DOHH2 (cell line): ENCODE results near the gene CCDC169.

Experiments
- H3F3A ChIP-seq: fragments of 200-600 bp; sonication (generic), shearing (Covaris generic); 2 replicates; pipeline ENCODE4 v1.6.0; 2016; ENCODE audit warnings: antibody characterized with exemption, mild to moderate bottlenecking; ENCODE audit not compliant: control insufficient read depth, insufficient read depth
- H3K27ac ChIP-seq: fragments of 200-600 bp; sonication (generic); 2 replicates; pipeline ENCODE4 v1.5.1; 2014; ENCODE audit warnings: low read depth, mild to moderate bottlenecking, low read length, moderate library complexity
- H3K27me3 ChIP-seq: fragments of 200-600 bp; sonication (generic); 2 replicates; pipeline ENCODE4 v1.6.1; 2014; ENCODE audit warnings: mild to moderate bottlenecking, low read length, mixed read lengths; ENCODE audit not compliant: control insufficient read depth
- H3K36me3 ChIP-seq: fragments of 200-600 bp; sonication (generic); 2 replicates; pipeline ENCODE4 v1.6.1; 2014; ENCODE audit warnings: mild to moderate bottlenecking, low read length, moderate library complexity, mixed read lengths; ENCODE audit not compliant: control insufficient read depth
- H3K4me1 ChIP-seq: fragments of 200-600 bp; sonication (generic); 2 replicates; pipeline ENCODE4 v1.6.1; 2014; ENCODE audit warnings: mild to moderate bottlenecking, low read length, mixed read lengths; ENCODE audit not compliant: control insufficient read depth
- H3K4me2 ChIP-seq: fragments of 200-600 bp; sonication (generic); 2 replicates; pipeline ENCODE4 v1.6.0; 2014; ENCODE audit warnings: mild to moderate bottlenecking, low read length, moderate library complexity
- H3K4me3 ChIP-seq: fragments of 200-600 bp; sonication (generic); 2 replicates; pipeline ENCODE4 v1.5.1; 2014; ENCODE audit warnings: mild to moderate bottlenecking, low read length, mixed read lengths
- H3K79me2 ChIP-seq: fragments of 200-600 bp; sonication (generic); 2 replicates; pipeline ENCODE4 v1.6.1; 2014; ENCODE audit warnings: mild to moderate bottlenecking, low read length, mixed read lengths; ENCODE audit not compliant: control insufficient read depth
- H3K9me2 ChIP-seq: fragments of 200-600 bp; sonication (generic); replicated peaks from 2 replicates; pipeline ENCODE4 v1.6.1; 2014; ENCODE audit warnings: mild to moderate bottlenecking, low read length, mixed read lengths; ENCODE audit not compliant: control insufficient read depth
- H3K9me3 ChIP-seq: fragments of 200-600 bp; sonication (generic); 2 replicates; pipeline ENCODE4 v1.6.1; 2014; ENCODE audit warnings: antibody characterized with exemption, low read length, mixed read lengths; ENCODE audit not compliant: control insufficient read depth, insufficient read depth
- H4K20me1 ChIP-seq: fragments of 200-600 bp; sonication (generic); 2 replicates; pipeline ENCODE4 v1.6.0; 2014; ENCODE audit warnings: low read depth, mild to moderate bottlenecking, antibody characterized with exemption, low read length, moderate library complexity; ENCODE audit not compliant: control insufficient read depth, insufficient read depth
- EZH2phosphoT487 ChIP-seq: fragments of 200-600 bp; sonication (generic); IDR thresholded peaks from 2 replicates; pipeline ENCODE4 v1.6.1; 2017; ENCODE audit warnings: borderline replicate concordance, mild to moderate bottlenecking, antibody characterized with exemption, low read length, moderate library complexity, mixed read lengths
- TF ChIP-seq, protein P1 (sequence below): fragments of 200-600 bp; sonication (generic); IDR thresholded peaks from one replicate; pipeline ENCODE4 v1.5.1; 2014; ENCODE audit warnings: antibody characterized with exemption, mild to moderate bottlenecking, low read depth, low read length; ENCODE audit not compliant: poor library complexity, severe bottlenecking

The CCDC169 gene

DNA sequence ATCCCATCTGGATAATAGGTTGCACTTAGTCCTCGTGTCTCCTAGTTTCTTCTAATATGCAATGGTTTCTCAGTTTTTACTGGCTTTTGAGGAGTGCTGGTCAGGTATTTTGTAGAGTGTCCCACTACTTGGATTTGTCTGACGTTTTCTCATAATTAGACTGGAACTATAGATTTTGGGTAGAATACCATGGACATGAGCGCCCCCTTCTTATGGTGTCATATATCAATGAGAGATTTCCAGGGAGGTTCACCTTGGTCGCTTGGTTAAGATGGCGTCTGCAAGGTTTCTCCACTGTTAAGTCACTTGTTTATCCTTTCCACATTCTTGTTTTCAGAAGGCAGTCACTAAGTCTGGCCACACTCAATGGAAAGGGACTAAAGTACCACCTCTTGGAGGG lies 89.9 kb downstream of the CCDC169 start:
- TF ChIP-seq EZH2phosphoT487, result no peak
- TF ChIP-seq, protein P1, sequence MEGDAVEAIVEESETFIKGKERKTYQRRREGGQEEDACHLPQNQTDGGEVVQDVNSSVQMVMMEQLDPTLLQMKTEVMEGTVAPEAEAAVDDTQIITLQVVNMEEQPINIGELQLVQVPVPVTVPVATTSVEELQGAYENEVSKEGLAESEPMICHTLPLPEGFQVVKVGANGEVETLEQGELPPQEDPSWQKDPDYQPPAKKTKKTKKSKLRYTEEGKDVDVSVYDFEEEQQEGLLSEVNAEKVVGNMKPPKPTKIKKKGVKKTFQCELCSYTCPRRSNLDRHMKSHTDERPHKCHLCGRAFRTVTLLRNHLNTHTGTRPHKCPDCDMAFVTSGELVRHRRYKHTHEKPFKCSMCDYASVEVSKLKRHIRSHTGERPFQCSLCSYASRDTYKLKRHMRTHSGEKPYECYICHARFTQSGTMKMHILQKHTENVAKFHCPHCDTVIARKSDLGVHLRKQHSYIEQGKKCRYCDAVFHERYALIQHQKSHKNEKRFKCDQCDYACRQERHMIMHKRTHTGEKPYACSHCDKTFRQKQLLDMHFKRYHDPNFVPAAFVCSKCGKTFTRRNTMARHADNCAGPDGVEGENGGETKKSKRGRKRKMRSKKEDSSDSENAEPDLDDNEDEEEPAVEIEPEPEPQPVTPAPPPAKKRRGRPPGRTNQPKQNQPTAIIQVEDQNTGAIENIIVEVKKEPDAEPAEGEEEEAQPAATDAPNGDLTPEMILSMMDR, result no peak
- Histone ChIP-seq H4K20me1 (no peaks in the 10 kb centered on the region), H3K4me3 (no peak overlapping the region), H3K4me1 (no peaks in the 10 kb centered on the region), H3K79me2 (no peaks in the 10 kb centered on the region), H3K9me2 (no peaks in the 10 kb centered on the region), H3K27ac (no peak overlapping the region), H3K9me3 (no peaks in the 10 kb centered on the region), H3F3A (no peaks in the 10 kb centered on the region), H3K27me3 (no peaks in the 10 kb centered on the region), H3K36me3 (no peaks in the 10 kb centered on the region), H3K4me2 (no peak overlapping the region)

DNA sequence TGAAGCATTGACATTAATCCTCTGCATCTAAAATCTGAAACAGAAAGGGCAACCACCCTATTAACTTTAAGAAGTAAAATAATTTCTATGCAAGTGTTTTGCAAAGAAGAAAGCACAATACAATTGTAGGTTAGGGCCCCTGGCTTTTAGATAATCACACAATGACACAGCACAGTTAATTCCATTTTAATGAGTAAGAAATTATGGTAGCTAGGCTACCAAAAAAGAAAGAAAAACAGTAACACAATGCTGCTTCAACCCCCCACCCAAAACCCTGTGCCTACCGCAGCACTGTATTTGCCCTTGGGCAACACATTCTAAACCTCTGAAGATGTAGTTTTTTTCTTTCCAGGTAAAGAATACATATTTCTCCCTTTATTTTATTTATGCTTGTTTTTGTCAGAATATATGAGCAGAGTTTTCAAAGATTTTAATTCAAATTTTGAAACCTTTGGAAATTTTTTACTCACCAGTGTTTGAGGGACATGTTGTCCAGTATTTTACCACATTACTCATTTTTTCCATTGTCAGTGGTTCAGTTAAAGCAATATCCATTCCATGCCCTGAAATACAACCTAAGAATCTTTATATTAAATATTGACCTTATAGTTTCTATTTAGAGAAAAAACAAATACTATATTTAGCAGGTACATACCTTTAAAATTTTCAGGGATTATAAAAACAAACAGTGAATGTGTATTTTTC lies 104.3 kb downstream of the CCDC169 start:
- H3K27me3 ChIP-seq, result no peaks in the 10 kb centered on the region
- no peaks in the 10 kb centered on the region for H3K36me3 ChIP-seq
- H3K4me2 ChIP-seq, result no peak overlapping the region
- no peak for TF ChIP-seq EZH2phosphoT487
- TF ChIP-seq, protein P1, result no peak
- H4K20me1 ChIP-seq, result no peaks in the 10 kb centered on the region
- no peaks in the 10 kb centered on the region for H3K9me2 ChIP-seq
- no peak overlapping the region for H3K27ac ChIP-seq
- no peaks in the 10 kb centered on the region for H3K79me2 ChIP-seq
- no peaks in the 10 kb centered on the region for H3K9me3 ChIP-seq
- H3K4me3 ChIP-seq, result no peak overlapping the region
- H3K4me1 ChIP-seq, result no peaks in the 10 kb centered on the region
- H3F3A ChIP-seq, result no peaks in the 10 kb centered on the region

DNA sequence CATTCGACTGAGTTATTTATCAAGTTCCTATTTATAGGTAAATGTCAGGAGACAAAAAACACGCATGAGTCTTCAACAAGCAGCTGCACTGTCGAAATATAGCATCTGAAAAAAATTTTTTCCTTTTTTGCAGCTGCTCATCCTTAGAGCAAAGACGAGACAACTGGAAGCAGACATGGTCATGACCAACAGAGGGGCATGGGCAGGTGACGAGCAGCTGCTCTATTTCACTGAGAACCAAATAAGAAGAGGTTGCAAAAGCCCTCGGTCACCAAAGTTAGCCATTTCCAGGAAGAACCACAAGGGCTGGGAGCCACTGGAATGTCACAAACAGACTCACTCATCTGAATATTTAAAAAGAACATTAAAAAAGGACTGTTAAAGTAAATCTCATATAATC lies 105.4 kb downstream of the CCDC169 start:
- Histone ChIP-seq H3K9me3 (no peaks in the 10 kb centered on the region), H4K20me1 (no peaks in the 10 kb centered on the region), H3F3A (no peaks in the 10 kb centered on the region), H3K4me1 (no peaks in the 10 kb centered on the region), H3K27me3 (no peaks in the 10 kb centered on the region), H3K79me2 (no peaks in the 10 kb centered on the region), H3K4me2 (no peak overlapping the region), H3K9me2 (no peaks in the 10 kb centered on the region), H3K27ac (no peak overlapping the region), H3K36me3 (no peaks in the 10 kb centered on the region), H3K4me3 (no peak overlapping the region)
- TF ChIP-seq, protein P1, result no peak
- TF ChIP-seq EZH2phosphoT487, result no peak
